Esophagus (tissue), 2 donors: Measurements from ENCODE around the gene MAGIX. TPM values are rescaled to one million over a fixed set of nuclear protein-coding genes. Genes with fewer than 3 reads are reported as not detected.
A peak's percentile ranks its signal among the peaks of the same experiment; 100 is the strongest.
"Not testable (repeated sequence)": the region's sequence is repeated elsewhere in the genome, so short reads cannot be mapped to it uniquely, and the experiment has no call there.

Experiments used
- H3K27ac ChIP-seq, 2 donors: one replicate each; pipeline ENCODE4 v1.5.1; 2013; ENCODE audit warnings: low read depth in 2 of 2, mild to moderate bottlenecking in 2 of 2, inconsistent platforms in 1 of 2, low read length in 1 of 2, moderate library complexity in 1 of 2
- H3K27me3 ChIP-seq, 2 donors: one replicate each; pipeline ENCODE4 v1.6.1; 2013; ENCODE audit warnings: low read length in 2 of 2, control low read depth in 1 of 2, mild to moderate bottlenecking in 1 of 2; ENCODE audit not compliant: insufficient read depth in 2 of 2, control insufficient read depth in 1 of 2
- H3K36me3 ChIP-seq, 2 donors: one replicate each; pipeline ENCODE4 v1.6.1; 2013; ENCODE audit warnings: low read length in 1 of 2; ENCODE audit not compliant: control insufficient read depth in 2 of 2, insufficient read depth in 2 of 2
- H3K4me1 ChIP-seq, 2 donors: one replicate each; pipeline ENCODE4 v1.6.1; 2013; ENCODE audit warnings: low read length in 1 of 2; ENCODE audit not compliant: control insufficient read depth in 2 of 2, insufficient read depth in 2 of 2
- H3K4me3 ChIP-seq, 2 donors: one replicate each; pipeline ENCODE4 v1.5.1; 2013; ENCODE audit warnings: low read length in 2 of 2, mild to moderate bottlenecking in 2 of 2, low read depth in 1 of 2, moderate library complexity in 1 of 2
- H3K9me3 ChIP-seq, 2 donors: one replicate each; pipeline ENCODE4 v1.6.1; 2013; ENCODE audit warnings: mild to moderate bottlenecking in 2 of 2, low read depth in 1 of 2, low read length in 1 of 2, moderate library complexity in 1 of 2; ENCODE audit not compliant: control insufficient read depth in 2 of 2, insufficient read depth in 1 of 2
- WGBS, 2 donors: extraction: QIAGEN DNeasy Blood & Tissue Kit; methylation state at CpG; one replicate each; pipeline ENCODE4 v1.1.7; 2013; 5-methylcytosine and 5-hydroxymethylcytosine counted together
- polyA plus RNA-seq, 2 donors: library from polyadenylated mRNA; stranded (reverse); fragments of 200-250 nt; gene quantifications; one replicate each; pipeline ENCODE4 v1.2.3, GENCODE V29; 2013
- donor health status: healthy with polysubstance abuse.
- donor health status: Bipolar disorder and iron deficiency.

MAGIX gene
- polyA plus RNA-seq, result 1 to 10 TPM; 6.0 to 6.3 TPM

GRCh38 chrX:49162620-49163019, at the start of gene MAGIX:
Gene MAGIX (plus strand): TSS chrX:49162758. CDS start chrX:49162890, 132 bp downstream.
- WGBS, 2 donors, result 41 to 66% methylated on average over 28 of the region's 28 CpGs
- Histone ChIP-seq H3K36me3 (no peaks in the 10 kb centered on the region), H3K4me1 (peaks cover 0 to 6% of the 10 kb centered on the region in 2 donors), H3K27ac (peak within 1 kb of the TSS; percentile 89 to 94), H3K9me3 (no peaks in the 10 kb centered on the region), H3K4me3 (peak within 1 kb of the TSS; percentile 45 to 51), H3K27me3 (no peaks in the 10 kb centered on the region)

GRCh38 chrX:49116076-49116475, 46.5 kb upstream of the MAGIX start:
- Histone ChIP-seq H3K27me3 (no peaks in the 10 kb centered on the region), H3K27ac (no peak overlapping the region), H3K36me3 (peaks cover 0 to 18% of the 10 kb centered on the region in 2 donors), H3K9me3 (no peaks in the 10 kb centered on the region), H3K4me1 (no peaks in the 10 kb centered on the region), H3K4me3 (no peak overlapping the region)
- 85 to 86% methylated on average over 8 of the region's 8 CpGs for WGBS, 2 donors

- H3K27ac ChIP-seq, result no peak overlapping the region
- H3K27me3 ChIP-seq, result no peaks in the 10 kb centered on the region
- H3K4me3 ChIP-seq, result no peak overlapping the region
- peaks cover 0 to 18% of the 10 kb centered on the region in 2 donors for H3K36me3 ChIP-seq
- H3K4me1 ChIP-seq, result no peaks in the 10 kb centered on the region
- WGBS, 2 donors, result 80 to 97% methylated on average over 5 of the region's 5 CpGs
- no peaks in the 10 kb centered on the region for H3K9me3 ChIP-seq
Observed at GRCh38 chrX:49116716-49117115, 45.8 kb upstream of the MAGIX start.

DNA sequence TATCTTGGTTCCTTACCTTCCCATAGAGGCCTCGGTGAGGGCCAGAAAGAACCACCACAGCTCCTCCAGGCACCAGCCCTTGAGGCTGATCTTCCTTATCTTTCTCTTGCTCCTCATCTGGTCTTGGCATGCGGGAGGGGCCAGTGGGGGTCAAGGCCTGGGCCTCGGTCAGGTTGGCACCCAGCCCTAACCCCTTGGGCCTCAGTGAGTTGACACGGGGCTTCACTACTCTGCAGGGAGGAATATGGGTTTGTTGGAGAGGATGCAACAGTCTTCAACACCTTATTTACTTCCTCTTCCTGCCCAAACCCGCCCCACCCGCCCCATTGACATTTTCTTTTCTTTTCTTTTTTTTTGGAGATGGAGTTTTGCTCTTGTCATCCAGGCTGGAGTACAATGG, 45.0 kb upstream of the MAGIX start:
- Histone ChIP-seq H3K9me3 (no peaks in the 10 kb centered on the region), H3K4me1 (no peaks in the 10 kb centered on the region), H3K27me3 (no peaks in the 10 kb centered on the region), H3K36me3 (peaks cover 0 to 20% of the 10 kb centered on the region in 2 donors), H3K4me3 (no peak overlapping the region), H3K27ac (no peak overlapping the region)
- WGBS, 2 donors, result 68 to 78% methylated on average over 6 of the region's 6 CpGs

DNA sequence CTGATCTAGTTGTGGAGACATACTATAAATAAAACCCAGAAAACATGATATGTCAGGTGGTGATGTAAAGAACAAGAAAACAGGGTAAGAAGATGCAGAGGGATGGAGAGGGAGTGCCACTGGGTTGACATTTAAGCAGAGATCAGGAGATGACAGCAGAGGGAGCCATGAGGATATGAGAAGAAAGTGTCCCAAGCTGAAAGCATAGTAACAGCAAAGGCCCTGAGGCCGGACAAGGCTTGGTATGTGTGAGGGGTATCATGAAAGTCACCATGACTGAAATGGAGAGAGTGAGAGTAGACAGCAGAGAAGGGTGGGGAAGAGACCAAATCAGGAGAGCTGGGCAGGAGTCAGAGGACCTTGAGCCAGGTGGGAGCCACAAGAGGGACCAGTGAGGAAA, 42.5 kb upstream of the MAGIX start:
- peaks cover 0 to 13% of the 10 kb centered on the region in 2 donors for H3K36me3 ChIP-seq
- no peaks in the 10 kb centered on the region for H3K9me3 ChIP-seq
- 72 to 77% methylated on average over 1 of the region's 1 CpG for WGBS, 2 donors

GRCh38 chrX:49122499-49122898, 40.1 kb upstream of the MAGIX start:
- H3K27me3 ChIP-seq, result no peaks in the 10 kb centered on the region
- H3K4me1 ChIP-seq, result no peaks in the 10 kb centered on the region
- H3K27ac ChIP-seq, result no peak overlapping the region
- peak overlapping the region in 1 of 2 donors; percentile 87 for H3K4me3 ChIP-seq
- 69 to 75% methylated on average over 5 of the region's 5 CpGs for WGBS, 2 donors
- peaks cover 0 to 9% of the 10 kb centered on the region in 2 donors for H3K36me3 ChIP-seq
- no peaks in the 10 kb centered on the region for H3K9me3 ChIP-seq

More for the DNA sequence above, 42.5 kb upstream of the MAGIX start:
- H3K27me3 ChIP-seq, result no peaks in the 10 kb centered on the region
- H3K4me3 ChIP-seq, result no peak overlapping the region
- no peak overlapping the region for H3K27ac ChIP-seq
- H3K4me1 ChIP-seq, result no peaks in the 10 kb centered on the region

DNA sequence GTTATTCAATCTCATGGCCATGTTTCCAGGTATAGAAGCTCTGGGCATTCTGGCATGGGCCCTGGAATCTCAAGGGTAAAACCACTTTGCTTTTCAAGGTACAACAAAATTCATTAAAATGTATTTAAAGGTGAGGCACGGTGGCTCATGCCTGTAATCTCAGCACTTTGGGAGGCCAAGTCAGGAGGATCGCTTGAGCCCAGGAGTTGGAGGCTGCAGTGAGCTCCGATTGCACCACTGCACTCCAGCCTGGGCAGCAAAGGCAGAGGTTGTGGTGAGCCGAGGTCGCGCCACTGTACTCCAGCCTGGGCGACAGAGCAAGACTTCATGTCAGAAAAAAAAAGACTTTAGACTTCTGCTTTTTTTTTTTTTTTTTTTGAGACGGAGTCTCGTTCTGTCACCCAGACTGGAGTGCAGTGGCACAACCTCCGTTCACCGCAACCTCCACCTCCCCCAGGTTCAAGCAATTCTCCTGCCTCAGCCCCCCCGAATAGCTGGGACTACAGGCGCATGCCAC, 34.8 kb upstream of the MAGIX start:
- not testable (repeated sequence) for H3K4me3 ChIP-seq, H3K36me3 ChIP-seq, H3K4me1 ChIP-seq, H3K9me3 ChIP-seq, H3K27me3 ChIP-seq, H3K27ac ChIP-seq
- WGBS, 2 donors, result 80 to 86% methylated on average over 12 to 13 of the region's 13 CpGs

- Histone ChIP-seq H3K4me1 (no peaks in the 10 kb centered on the region), H3K4me3 (no peak overlapping the region), H3K9me3 (no peaks in the 10 kb centered on the region), H3K27ac (no peak overlapping the region), H3K27me3 (no peaks in the 10 kb centered on the region), H3K36me3 (no peaks in the 10 kb centered on the region)
- WGBS, 2 donors, result 68 to 77% methylated on average over 4 of the region's 4 CpGs
Observed at GRCh38 chrX:49129427-49129826, 33.1 kb upstream of the MAGIX start.

GRCh38 chrX:49132275-49132674, 30.3 kb upstream of the MAGIX start:
- not testable (repeated sequence) for H3K4me3 ChIP-seq, H3K9me3 ChIP-seq, H3K4me1 ChIP-seq, H3K27me3 ChIP-seq, H3K27ac ChIP-seq, H3K36me3 ChIP-seq
- WGBS, 2 donors, result 93 to 97% methylated on average over 7 of the region's 7 CpGs

GRCh38 chrX:49133759-49134158, 28.8 kb upstream of the MAGIX start:
- H3K4me1 ChIP-seq, result no peaks in the 10 kb centered on the region
- no peaks in the 10 kb centered on the region for H3K9me3 ChIP-seq
- no peaks in the 10 kb centered on the region for H3K27me3 ChIP-seq
- no peaks in the 10 kb centered on the region for H3K36me3 ChIP-seq
- no peak overlapping the region for H3K4me3 ChIP-seq
- WGBS, 2 donors, result 86 to 100% methylated on average over 1 of the region's 1 CpG
- no peak overlapping the region for H3K27ac ChIP-seq
